Tongue (tissue), 2 donors: ENCODE results near the gene CLDN15. TPM values are rescaled to one million over a fixed set of nuclear protein-coding genes. Genes with fewer than 3 reads are reported as not detected.
"Not testable (repeated sequence)": the region's sequence is repeated elsewhere in the genome, so short reads cannot be mapped to it uniquely, and the experiment has no call there.

Experiments
- DNase-seq: peaks from one replicate; pipeline ENCODE4 v3.0.0-alpha.2; 2015
- total RNA-seq: library from RNA; depleted of rRNA; stranded (reverse); fragments of >200 nt; gene quantifications from one replicate; pipeline ENCODE4 v1.2.3, GENCODE V29; 2014

The CLDN15 gene
- total RNA-seq = 5.0 TPM

GRCh38 chr7:101237206-101238067 is at the start of gene CLDN15:
TSS of gene CLDN15 (minus strand) at chr7:101237802. CDS start at chr7:101237581, 221 bp downstream.
- peak; percentile 82 for DNase-seq

- DNase-seq = no peak
Measured at GRCh38 chr7:101287032-101287431, 49.4 kb upstream of the CLDN15 start.

GRCh38 chr7:101285880-101286279 is 48.3 kb upstream of the CLDN15 start:
- DNase-seq = not testable (repeated sequence)

GRCh38 chr7:101285171-101285570 is 47.6 kb upstream of the CLDN15 start:
- DNase-seq = no peak

- DNase-seq = not testable (repeated sequence)
Measured at GRCh38 chr7:101280912-101281311, 43.3 kb upstream of the CLDN15 start.

GRCh38 chr7:101278461-101279292 is 41.1 kb upstream of the CLDN15 start:
- no peak for DNase-seq

GRCh38 chr7:101277155-101277554 is 39.6 kb upstream of the CLDN15 start:
- no peak for DNase-seq

- DNase-seq = peak; percentile 41
Measured at GRCh38 chr7:101273206-101273605, 35.6 kb upstream of the CLDN15 start.

- DNase-seq = no peak
Measured at GRCh38 chr7:101271021-101271420, 33.4 kb upstream of the CLDN15 start.

GRCh38 chr7:101269664-101270063 is 32.1 kb upstream of the CLDN15 start:
- no peak for DNase-seq

GRCh38 chr7:101265622-101266516 is 28.3 kb upstream of the CLDN15 start:
- DNase-seq = no peak

GRCh38 chr7:101264102-101264706 is 26.6 kb upstream of the CLDN15 start:
- not testable (repeated sequence) for DNase-seq

- no peak for DNase-seq
Measured at GRCh38 chr7:101258243-101258731, 20.7 kb upstream of the CLDN15 start.

GRCh38 chr7:101255796-101256195 is 18.2 kb upstream of the CLDN15 start:
- DNase-seq = no peak

GRCh38 chr7:101253199-101253598 is 15.6 kb upstream of the CLDN15 start:
- not testable (repeated sequence) for DNase-seq

GRCh38 chr7:101251871-101252659 is 14.5 kb upstream of the CLDN15 start:
- peak; percentile 99 for DNase-seq

GRCh38 chr7:101250324-101250723 is 12.7 kb upstream of the CLDN15 start:
- DNase-seq = no peak

- DNase-seq = no peak
Measured at GRCh38 chr7:101248276-101248675, 10.7 kb upstream of the CLDN15 start.

- no peak for DNase-seq
Measured at GRCh38 chr7:101245147-101245668, 7.6 kb upstream of the CLDN15 start.
